HTERT RPE-1 (cell line): ENCODE data around the gene GPC1.

ENCODE experiments used
- in situ Hi-C: fragments of 300-500 bp; cut with MboI; formaldehyde crosslinking; loops from 4 replicates; pipeline ENCODE4 v1.14.3; 2020; ENCODE audit warnings: low sequenced_read_pairs

Gene GPC1

DNA sequence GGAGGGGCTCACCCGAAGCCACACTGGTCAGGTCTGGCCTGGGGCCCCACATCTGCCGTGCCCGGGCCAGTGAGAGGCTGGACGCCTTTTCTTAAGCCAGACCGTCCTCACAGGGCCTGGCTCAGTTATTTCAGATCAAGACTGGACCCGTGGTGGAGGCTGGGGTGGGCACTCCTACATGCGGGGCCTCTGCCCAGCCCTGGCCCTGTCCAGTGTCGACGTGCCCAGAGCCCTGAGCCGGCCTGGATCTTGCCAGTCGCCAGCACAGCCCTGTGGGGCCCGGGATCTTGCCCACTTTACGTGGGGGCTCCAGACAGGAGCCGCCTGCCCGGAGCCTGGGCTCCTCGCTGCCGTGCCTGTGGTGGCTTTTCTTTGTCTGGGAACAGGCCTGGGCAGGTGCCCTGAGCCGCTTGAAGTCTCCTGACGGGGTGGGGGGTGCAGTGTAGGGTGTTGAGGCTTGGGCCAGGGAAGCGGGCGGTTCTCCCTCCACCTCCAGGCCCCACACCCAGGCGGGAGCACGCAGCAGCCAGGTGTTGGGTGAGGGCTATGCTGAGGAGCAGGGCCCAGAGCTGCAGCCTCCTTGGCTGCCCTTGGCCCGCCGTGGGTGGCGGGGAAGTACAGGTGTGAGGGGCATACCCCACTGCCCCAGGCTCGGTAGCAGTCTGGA lies 6.0 kb downstream of the GPC1 start:
- in situ Hi-C loops, result no loop called here

GRCh38 chr2:240441993-240442411 lies 6.5 kb downstream of the GPC1 start:
- in situ Hi-C loops, result no loop called here

DNA sequence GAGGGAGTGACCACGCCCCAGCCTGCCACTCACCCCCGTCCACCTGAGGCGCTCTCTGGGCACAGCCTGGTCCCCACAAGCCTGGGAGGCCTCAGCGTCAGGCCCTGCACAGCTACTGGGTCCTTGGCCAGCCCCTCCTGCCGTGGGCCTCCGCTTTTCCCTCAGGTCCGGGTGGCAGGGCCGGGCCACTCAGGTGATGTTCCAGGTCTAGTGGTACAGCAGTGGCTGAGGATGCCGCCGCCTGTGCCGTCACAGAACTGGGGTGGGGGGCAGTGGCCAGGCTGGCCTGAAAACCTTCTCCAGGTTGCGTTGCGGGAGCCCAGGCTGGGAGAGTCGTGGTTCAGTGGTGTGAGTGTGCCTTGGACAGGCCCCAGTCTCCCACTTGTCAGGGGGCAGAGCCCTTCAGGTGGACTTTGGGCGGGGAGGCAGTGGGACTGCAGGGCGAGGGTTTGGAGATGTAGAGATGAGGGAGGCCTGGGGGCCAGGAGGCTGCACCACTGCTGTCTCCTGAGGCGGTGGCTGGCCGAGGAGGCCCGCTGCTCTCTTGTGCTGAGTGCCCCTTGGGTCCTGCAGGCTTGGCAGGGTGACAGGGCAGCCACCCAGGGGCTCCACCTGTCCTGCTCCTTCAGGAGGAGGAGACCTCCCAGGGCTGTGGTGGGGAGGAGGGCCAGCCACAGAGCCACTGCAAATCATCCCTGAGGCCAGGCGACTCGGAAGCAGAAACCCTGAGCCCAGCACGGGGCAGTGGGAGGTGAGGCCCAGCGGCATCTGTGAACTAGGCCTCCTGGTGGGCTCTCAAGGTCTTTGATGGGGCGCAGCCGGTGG lies 7.6 kb downstream of the GPC1 start:
- in situ Hi-C loops, result no loop called here

DNA sequence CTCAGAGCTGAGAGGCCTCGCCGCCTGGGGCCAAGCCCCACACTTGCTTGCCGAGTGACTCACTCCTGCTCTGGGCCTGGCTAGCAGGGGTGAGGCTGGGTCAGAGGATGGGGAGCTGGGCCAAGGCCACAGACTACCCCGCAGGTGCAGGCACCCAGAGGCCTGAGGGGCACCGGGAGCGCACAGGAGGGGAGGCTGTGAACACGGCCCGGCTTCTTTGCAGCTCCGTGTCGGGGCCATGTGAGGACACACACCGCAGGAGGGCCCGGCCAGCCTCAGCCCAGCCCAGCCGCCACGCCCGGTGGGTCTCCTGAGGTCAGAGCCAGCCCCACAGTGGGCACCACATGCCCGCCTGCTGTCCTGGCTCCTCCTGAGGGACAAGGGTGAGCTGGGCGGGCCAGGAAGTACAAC lies 8.4 kb downstream of the GPC1 start:
- in situ Hi-C loops, result no loop called here

DNA sequence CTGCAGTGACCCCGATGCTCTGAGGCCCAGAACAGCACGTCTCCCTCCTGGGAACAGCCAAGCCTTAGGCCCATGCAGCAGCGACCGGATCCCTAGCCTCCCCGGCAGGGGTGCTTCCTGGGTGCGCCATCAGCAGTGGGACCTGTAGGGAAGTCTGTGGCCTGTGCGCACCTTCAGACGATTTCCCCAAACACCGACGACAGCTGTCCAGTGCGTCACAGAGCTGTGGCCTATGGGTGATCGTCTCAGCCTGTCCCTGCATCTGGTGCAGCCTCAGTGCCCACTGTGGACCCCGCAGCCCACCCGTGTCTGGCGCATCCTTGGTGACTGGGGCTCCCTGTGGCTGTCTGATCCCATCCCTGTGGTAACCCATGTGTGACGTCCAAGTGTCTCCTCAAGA lies 9.0 kb downstream of the GPC1 start:
- in situ Hi-C loops, result no loop called here

DNA sequence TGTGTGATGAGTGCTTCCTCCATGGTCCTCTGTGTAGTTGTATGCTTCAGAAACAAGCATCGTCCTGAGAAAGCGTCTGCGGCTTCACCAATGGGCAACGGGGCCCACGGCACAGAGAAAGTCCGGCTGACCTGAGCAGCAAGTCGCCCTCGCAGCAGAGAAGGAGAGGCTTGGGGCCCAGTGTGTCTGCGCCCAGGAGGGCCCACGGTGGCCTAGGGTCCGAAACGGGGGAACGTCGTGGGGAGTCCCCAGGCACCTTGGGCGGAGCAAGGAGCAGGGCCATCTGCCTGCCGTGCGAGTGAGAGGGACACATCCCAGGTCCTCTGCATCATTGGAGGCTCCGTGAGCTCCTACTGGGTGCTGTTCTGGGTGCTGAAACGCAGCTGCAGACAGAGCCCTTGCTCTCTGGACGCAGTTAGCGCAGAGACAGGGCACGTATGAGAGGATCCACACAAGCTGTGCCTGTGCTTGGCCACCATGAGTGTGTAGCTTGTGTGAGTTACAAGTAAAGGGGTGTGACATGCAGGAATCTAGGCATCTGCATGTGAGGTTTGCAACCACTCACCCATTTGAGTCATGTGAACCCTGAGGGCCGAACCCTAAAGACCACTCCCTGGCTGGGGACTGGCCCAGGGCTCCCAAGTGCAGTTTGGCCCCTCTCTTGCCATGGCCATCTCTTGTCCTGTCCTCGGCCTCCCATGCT lies 10.6 kb downstream of the GPC1 start:
- in situ Hi-C loops, result no loop called here

DNA sequence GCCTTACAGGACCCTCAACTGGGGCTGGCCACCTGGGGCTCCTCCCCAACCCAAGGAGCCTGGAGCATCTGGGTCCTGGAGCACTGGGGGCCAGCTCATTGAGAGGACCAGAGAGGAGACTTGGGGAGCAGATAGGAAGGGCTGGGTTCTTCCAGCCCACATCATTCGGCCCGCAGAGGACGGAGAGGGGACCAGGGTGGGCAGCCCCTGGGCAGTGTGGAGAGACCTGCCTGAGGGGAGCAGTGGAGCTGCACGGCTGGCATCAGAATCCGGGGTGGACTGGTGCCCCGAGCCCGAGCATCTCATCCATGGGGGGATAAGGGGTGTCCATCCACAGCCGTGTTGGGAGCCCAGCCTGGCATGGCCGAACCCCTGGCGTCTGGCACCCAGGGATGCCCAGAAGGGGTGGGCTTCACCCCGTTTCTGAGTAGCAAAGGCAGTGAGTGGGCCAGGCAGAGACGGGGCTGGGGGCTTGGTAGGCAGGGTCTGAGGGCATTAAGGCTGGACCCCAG lies 11.3 kb downstream of the GPC1 start:
- in situ Hi-C loops, result no loop called here

GRCh38 chr2:240447331-240447730 lies 11.9 kb downstream of the GPC1 start:
- in situ Hi-C loops, result no loop called here

DNA sequence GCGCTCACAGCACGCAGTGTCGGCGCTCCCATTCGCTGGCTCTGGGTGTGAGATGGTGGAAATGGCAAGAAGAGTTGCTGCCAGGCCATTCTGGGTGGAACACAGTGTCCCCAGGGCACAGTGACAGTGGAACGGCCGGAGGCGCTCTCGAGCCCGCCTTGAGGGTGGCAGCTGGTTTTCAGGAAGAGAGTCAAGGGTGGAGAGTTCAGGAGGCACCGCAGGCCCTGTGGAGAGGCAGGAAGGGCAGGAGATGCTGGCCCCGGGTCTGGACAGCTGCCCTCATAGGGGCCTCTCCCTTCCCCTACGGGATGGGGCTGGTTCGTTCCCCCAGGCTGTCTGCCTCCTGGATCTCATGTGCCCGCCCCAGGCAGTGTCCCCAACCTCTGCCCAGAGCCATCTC lies 12.5 kb downstream of the GPC1 start:
- in situ Hi-C loops, result no loop called here

DNA sequence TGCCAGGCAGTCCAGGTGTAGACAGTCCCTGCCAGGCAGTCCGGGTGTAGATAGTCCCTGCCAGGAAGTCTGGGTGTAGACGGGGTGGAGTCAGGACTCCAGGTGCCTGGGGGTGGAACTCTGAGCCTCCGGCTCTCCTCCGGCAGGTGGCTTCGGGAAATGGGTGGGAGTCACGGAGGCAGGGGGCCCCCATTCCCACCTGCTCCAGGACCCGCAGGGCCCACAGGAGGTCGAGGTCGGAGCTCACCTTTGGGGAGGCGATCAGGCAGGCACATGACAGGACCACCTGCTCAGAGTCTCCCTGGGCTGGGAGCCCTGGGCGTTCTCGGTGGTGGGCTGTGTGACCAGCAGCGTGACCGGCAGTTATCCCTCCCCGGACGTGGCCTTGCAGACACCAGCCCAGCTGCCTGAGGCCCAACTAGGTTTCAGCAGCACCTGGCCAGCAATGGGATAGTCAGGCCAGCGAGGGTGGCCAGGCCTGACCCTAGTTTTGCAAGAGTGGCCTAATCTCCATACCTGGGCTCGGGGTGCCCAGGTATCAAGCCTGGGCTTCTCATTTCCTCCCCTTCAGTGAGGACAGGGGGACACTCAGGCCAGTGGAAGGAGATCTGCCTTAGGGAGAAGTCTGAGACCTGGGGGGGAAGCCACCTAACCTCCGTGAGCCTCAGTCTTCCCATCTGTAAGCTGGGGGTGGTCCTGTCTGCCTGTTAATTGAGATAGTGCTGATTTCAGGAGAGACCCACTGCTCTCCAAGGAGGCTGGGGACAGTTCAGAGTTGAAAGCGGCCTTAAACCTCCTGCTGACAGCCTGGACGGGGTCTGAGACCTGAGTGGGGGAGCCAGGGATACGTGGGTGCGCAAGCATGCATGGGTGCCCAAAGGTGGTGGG lies 13.2 kb downstream of the GPC1 start:
- in situ Hi-C loops, result no loop called here

DNA sequence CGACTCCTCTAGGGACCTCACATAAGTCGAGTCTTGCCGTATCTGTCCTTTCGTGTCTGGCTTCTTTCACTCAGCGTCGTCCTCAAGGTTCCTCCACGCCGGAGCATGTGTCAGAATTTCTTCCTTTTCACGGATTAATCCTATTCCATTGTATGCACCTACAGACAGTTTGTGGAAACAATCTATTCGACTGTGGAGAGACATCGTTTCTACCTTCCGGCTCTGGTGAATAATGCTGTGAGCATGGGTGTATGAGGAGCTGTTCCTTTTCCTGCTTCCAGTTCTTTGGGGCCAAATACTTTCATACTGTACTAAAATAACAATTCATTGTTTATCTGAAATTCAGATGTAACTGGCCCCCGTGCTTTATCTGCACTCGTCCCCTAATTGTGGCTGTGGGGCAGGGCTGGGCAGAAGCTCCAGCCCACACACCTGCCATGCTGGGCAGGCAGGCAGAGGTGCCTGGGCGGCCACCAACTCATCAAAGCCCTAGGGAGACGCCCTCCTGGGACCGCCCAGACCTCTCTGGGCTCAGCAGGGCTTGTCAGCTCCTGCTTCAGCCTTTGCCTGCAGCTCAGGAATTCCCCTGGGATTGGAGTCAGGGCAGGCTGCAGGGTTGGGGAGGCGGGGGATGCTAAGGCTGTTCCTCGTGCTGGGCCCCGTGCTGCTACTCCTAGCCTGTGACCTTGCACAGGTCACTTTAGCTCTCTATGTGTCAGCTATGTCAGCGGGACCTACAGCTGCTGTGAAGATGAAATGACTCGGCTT lies 14.5 kb downstream of the GPC1 start:
- in situ Hi-C loops, result no loop called here

DNA sequence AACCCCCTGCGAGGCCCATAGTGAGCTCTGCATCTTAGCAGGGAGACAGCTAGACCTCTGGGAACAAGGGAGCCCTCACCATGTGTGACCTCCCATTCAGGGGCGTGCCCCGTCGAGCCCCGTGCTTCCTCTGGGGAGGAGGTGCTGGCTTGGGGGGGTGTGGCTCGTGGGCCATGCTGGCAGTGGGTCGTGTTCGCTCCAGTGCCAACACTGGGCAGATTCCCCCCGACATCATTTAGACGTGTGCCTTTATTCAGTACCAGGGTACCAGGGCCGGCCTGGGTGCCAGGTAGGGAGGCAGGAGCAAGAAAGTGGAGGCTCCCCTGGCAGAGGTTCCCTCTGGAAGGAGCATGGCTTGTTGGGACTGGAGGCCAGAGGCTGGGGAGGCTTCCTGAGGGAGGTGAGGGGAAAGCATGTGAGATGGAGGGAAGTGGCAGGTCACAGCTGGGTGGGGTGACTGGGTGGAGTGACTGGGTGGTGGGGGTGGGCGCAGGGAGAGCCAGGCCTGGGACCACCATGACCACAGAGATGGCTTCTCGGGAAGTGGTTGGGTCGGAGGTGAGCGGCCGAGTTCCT lies 15.2 kb downstream of the GPC1 start:
- in situ Hi-C loops, result no loop called here

GRCh38 chr2:240451108-240451611 lies 15.7 kb downstream of the GPC1 start:
- in situ Hi-C loops, result no loop called here

- in situ Hi-C loops, result no loop called here
These were observed 16.5 kb downstream of the GPC1 start for GRCh38 chr2:240451791-240452461.

GRCh38 chr2:240452462-240453256 lies 17.2 kb downstream of the GPC1 start:
- in situ Hi-C loops, result no loop called here

GRCh38 chr2:240453461-240454105 lies 18.1 kb downstream of the GPC1 start:
- in situ Hi-C loops, result no loop called here

DNA sequence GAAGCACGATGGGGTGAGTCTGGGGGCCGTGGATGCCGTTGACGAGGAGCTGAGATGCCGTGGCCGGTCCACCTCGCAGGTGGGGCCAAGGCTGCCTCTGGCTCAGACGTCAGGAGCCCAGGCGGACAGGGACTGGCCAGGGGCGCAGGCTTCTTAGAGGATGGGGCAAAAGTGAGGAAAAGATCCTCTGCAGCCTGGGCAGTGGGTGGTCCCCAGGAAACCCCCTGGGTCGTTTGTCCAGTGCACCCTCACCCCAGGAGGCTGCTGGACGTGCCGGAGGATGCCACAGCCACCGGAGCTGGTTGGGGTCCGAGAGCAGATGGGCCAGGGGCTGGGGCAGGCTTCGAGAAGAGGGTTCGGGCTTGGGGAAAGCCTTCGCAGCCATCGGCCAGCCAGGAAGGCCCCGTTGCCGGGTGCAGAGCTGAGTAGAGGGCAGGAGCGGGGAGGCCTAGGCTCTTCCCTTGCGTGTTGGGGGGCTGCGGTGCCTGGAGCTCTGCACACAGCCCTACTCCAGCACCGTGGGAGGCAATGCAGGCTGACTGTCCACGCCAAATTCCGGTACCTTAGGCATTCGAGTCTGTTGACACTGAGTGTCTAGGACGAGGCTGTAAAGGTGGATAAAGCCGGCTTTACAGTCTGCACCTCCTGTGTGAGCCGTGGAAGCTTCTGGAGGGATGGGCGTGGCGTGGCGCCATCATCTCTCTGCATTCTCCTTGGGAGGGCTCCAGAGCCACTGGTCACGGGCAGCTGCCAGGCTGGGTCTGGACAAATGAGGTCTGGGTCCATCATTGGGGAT lies 18.8 kb downstream of the GPC1 start:
- in situ Hi-C loops, result no loop called here
